Thyroid gland (tissue), 4 donors: ENCODE results near the gene EIF4ENIF1. TPM values are rescaled to one million over a fixed set of nuclear protein-coding genes. Genes with fewer than 3 reads are reported as not detected.

ENCODE experiments used
- small RNA-seq: library from RNA; depleted of rRNA; stranded (forward); fragments of <200 nt; gene quantifications from one replicate; pipeline ENCODE3, GENCODE V24; 2016
- total RNA-seq, 4 donors: library from RNA; depleted of rRNA; stranded (reverse); fragments of >200 nt; gene quantifications; one replicate each; pipeline ENCODE4 v1.2.3, GENCODE V29; 2016

The EIF4ENIF1 gene
- total RNA-seq, 4 donors from 2014 or later = 15.7 to 21.2 (median 19.2) TPM

Small RNAs within 50 kb of the gene (small RNA-seq; reads per million reads assigned to genes)
- gene AL096701.2 (not detected), gene RNU6-28P (not detected)

Other genes starting within 250 kb of the EIF4ENIF1 start
- gene PIK3IP1, start 197.4 kb downstream of the EIF4ENIF1 start, total RNA-seq = 10 to 100 TPM; 39.8 to 88.4 (median 48.1) TPM
- gene PATZ1, start 143.5 kb downstream of the EIF4ENIF1 start, total RNA-seq = 10 to 100 TPM; 33.6 to 54.7 (median 46.1) TPM
- gene DRG1, start 90.2 kb downstream of the EIF4ENIF1 start, total RNA-seq = 10 to 100 TPM; 57.7 to 67.6 (median 66.3) TPM
- 10 to 100 TPM; 31.1 to 57.6 (median 43.1) TPM for gene SFI1, start 6.7 kb upstream of the EIF4ENIF1 start, total RNA-seq
- gene PISD, start 172.4 kb upstream of the EIF4ENIF1 start, total RNA-seq = 10 to 100 TPM; 34.5 to 59.0 (median 42.5) TPM